ENCODE results near the gene CPTP.

Gene CPTP

GRCh38 chr1:1370771-1371300 is 46.2 kb downstream of the CPTP start:
- ChIA-PET POLR2A (no interaction called here), CTCF (interaction anchor here (1.1 to 4.0 kb wide), 12 partner anchors 8 to 386 kb away, joined by 3 to 29 read pairs (median 5); partner anchors contain the start of genes CCNL2, MRPL20 and MXRA8)
- TF ChIP-seq CTCF (IDR thresholded peaks at IDR 0.05; ENCODE audit: control extremely low read depth, extremely low read depth, low read depth, missing control alignments): no peak
- DNase-seq (ENCODE audit: extremely low spot score): no peak

GRCh38 chr1:1371364-1371745 is 46.8 kb downstream of the CPTP start:
- DNase-seq (ENCODE audit: extremely low spot score): no peak
- TF ChIP-seq CTCF (IDR thresholded peaks at IDR 0.05; ENCODE audit: control extremely low read depth, extremely low read depth, low read depth, missing control alignments): no peak
- ChIA-PET CTCF (interaction anchor here (0.8 to 4.0 kb wide), 21 partner anchors 8 to 387 kb away, joined by 3 to 29 read pairs (median 4); partner anchors contain the start of genes CCNL2, MRPL20, MXRA8 and UBE2J2), POLR2A (no interaction called here)

- ChIA-PET CTCF (interaction anchor here (0.6 to 4.0 kb wide), 27 partner anchors 9 to 387 kb away, joined by 3 to 29 read pairs (median 4); partner anchors contain the start of genes CCNL2, MRPL20, MXRA8 and UBE2J2), POLR2A (interaction anchor here (0.9 kb wide), 1 partner anchor 27 kb away, joined by 4 read pairs; the partner anchor contains the start of gene CCNL2)
- DNase-seq (ENCODE audit: extremely low spot score): peak; percentile 90
- TF ChIP-seq CTCF (IDR thresholded peaks at IDR 0.05; ENCODE audit: control extremely low read depth, extremely low read depth, low read depth, missing control alignments): peak; percentile 92
Observed at GRCh38 chr1:1371746-1372711, 47.4 kb downstream of the CPTP start.

- TF ChIP-seq CTCF (IDR thresholded peaks at IDR 0.05; ENCODE audit: control extremely low read depth, extremely low read depth, low read depth, missing control alignments): no peak
- no peak for DNase-seq (ENCODE audit: extremely low spot score)
- ChIA-PET CTCF (interaction anchor here (0.7 to 4.0 kb wide), 14 partner anchors 10 to 132 kb away, joined by 3 to 29 read pairs (median 6); partner anchors contain the start of gene CCNL2), POLR2A (no interaction called here)
Observed at GRCh38 chr1:1373051-1373814, 48.6 kb downstream of the CPTP start.

GRCh38 chr1:1373815-1374588 is 49.4 kb downstream of the CPTP start:
- POLR2A ChIA-PET: no interaction called here
- CTCF ChIA-PET: interaction anchor here (0.7 to 3.7 kb wide), 5 partner anchors 17 to 64 kb away, joined by 3 to 20 read pairs (median 4); partner anchors contain the start of gene CCNL2
- TF ChIP-seq CTCF (IDR thresholded peaks at IDR 0.05; ENCODE audit: control extremely low read depth, extremely low read depth, low read depth, missing control alignments): no peak
- DNase-seq (ENCODE audit: extremely low spot score): no peak
